Suprapubic skin (tissue), 3 donors: Measurements from ENCODE around the gene SNX14.

Experiments used
- POLR2A ChIP-seq, 2 donors: fragments of 450-650 bp; IDR thresholded peaks; one replicate each; pipeline ENCODE4 v1.6.1; 2017; ENCODE audit warnings: antibody characterized with exemption in 2 of 2, mild to moderate bottlenecking in 2 of 2, moderate library complexity in 2 of 2
- TF ChIP-seq, protein P1 (sequence below), 2 donors: fragments of 200-600 bp in 1 of 2; fragments of 450-650 bp in 1 of 2; sonication (generic) in 1 of 2; IDR thresholded peaks; one replicate each; pipeline ENCODE4 v1.5.1; 2016 to 2019; ENCODE audit warnings: antibody characterized with exemption in 2 of 2, mild to moderate bottlenecking in 1 of 2, moderate library complexity in 1 of 2

GRCh38 chr6:85565736-85566135 is 27.9 kb downstream of the SNX14 start:
- TF ChIP-seq, protein P1, sequence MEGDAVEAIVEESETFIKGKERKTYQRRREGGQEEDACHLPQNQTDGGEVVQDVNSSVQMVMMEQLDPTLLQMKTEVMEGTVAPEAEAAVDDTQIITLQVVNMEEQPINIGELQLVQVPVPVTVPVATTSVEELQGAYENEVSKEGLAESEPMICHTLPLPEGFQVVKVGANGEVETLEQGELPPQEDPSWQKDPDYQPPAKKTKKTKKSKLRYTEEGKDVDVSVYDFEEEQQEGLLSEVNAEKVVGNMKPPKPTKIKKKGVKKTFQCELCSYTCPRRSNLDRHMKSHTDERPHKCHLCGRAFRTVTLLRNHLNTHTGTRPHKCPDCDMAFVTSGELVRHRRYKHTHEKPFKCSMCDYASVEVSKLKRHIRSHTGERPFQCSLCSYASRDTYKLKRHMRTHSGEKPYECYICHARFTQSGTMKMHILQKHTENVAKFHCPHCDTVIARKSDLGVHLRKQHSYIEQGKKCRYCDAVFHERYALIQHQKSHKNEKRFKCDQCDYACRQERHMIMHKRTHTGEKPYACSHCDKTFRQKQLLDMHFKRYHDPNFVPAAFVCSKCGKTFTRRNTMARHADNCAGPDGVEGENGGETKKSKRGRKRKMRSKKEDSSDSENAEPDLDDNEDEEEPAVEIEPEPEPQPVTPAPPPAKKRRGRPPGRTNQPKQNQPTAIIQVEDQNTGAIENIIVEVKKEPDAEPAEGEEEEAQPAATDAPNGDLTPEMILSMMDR (IDR thresholded peaks at IDR 0.05) = no peak
- TF ChIP-seq POLR2A (IDR thresholded peaks at IDR 0.05) = no peak
